CD14-positive monocyte (primary cell): ENCODE results near the gene GOLGA3. TPM values are rescaled to one million over a fixed set of nuclear protein-coding genes. Genes with fewer than 3 reads are reported as not detected.
A peak's percentile ranks its signal among the peaks of the same experiment; 100 is the strongest.

Experiments used
- DNase-seq, 3 donors: peaks; one replicate each; pipeline ENCODE4 v3.0.0-alpha.2; 2011 to 2022
- H2AFZ ChIP-seq: 2 replicates; pipeline ENCODE4 v1.6.0; 2012; ENCODE audit warnings: mild to moderate bottlenecking, low read depth, low read length, inconsistent platforms; ENCODE audit not compliant: insufficient read depth, poor library complexity, severe bottlenecking
- H3K27ac ChIP-seq, 2 donors: 1 replicate in 1 of 2; 2 replicates in 1 of 2; pipeline ENCODE4 v1.5.1; 2012 to 2013; ENCODE audit warnings: low read length in 2 of 2, control low read depth in 1 of 2, inconsistent platforms in 1 of 2, low read depth in 1 of 2, mild to moderate bottlenecking in 1 of 2
- H3K27me3 ChIP-seq, 2 donors: one replicate each; pipeline versions ENCODE4 v1.6.0 to v1.6.1; 2011 to 2013; ENCODE audit warnings: low read length in 2 of 2; ENCODE audit not compliant: control insufficient read depth in 2 of 2, insufficient read depth in 2 of 2
- H3K36me3 ChIP-seq, 2 donors: replicated peaks in 1 of 2; 1 replicate in 1 of 2; 2 replicates in 1 of 2; pipeline versions ENCODE4 v1.5.1 to v1.6.1; 2012 to 2013; ENCODE audit warnings: low read length in 2 of 2, control low read depth in 1 of 2, inconsistent platforms in 1 of 2, mild to moderate bottlenecking in 1 of 2; ENCODE audit not compliant: insufficient read depth in 2 of 2, control insufficient read depth in 1 of 2
- H3K4me1 ChIP-seq, 2 donors: 1 replicate in 1 of 2; 2 replicates in 1 of 2; pipeline versions ENCODE4 v1.5.1 to v1.6.1; 2012 to 2013; ENCODE audit warnings: low read length in 2 of 2, control low read depth in 1 of 2, inconsistent platforms in 1 of 2, mild to moderate bottlenecking in 1 of 2, moderate library complexity in 1 of 2; ENCODE audit not compliant: insufficient read depth in 2 of 2, control insufficient read depth in 1 of 2
- H3K4me2 ChIP-seq: replicated peaks from 2 replicates; pipeline ENCODE3; 2012; ENCODE audit warnings: low read length, moderate library complexity, mild to moderate bottlenecking; ENCODE audit not compliant: poor library complexity, severe bottlenecking; ENCODE audit errors: extremely low read depth
- H3K4me3 ChIP-seq, 3 experiments: fragments of 200-600 bp in 1 of 3; sonication (generic) in 1 of 3; replicated peaks in 1 of 3; 1 replicate in 2 of 3; 2 replicates in 1 of 3; pipeline ENCODE4 v1.5.1; 2011 to 2013; ENCODE audit warnings: low read length in 3 of 3, mild to moderate bottlenecking in 3 of 3, control low read depth in 2 of 3, low read depth in 2 of 3, inconsistent platforms in 1 of 3, moderate library complexity in 1 of 3
- H3K79me2 ChIP-seq: 2 replicates; pipeline ENCODE4 v1.6.0; 2012; ENCODE audit warnings: mild to moderate bottlenecking, control low read depth, inconsistent platforms, low read length, moderate library complexity; ENCODE audit not compliant: insufficient read depth
- H3K9ac ChIP-seq: 2 replicates; pipeline ENCODE4 v1.6.0; 2017; ENCODE audit warnings: low read length, mild to moderate bottlenecking; ENCODE audit not compliant: insufficient read depth, poor library complexity, severe bottlenecking
- H3K9me3 ChIP-seq, 2 donors: replicated peaks in 1 of 2; 1 replicate in 1 of 2; 2 replicates in 1 of 2; pipeline versions ENCODE4 v1.5.1 to v1.6.1; 2012 to 2013; ENCODE audit warnings: low read length in 2 of 2, control low read depth in 1 of 2; ENCODE audit not compliant: control insufficient read depth in 1 of 2, insufficient read depth in 1 of 2
- H4K20me1 ChIP-seq: 2 replicates; pipeline ENCODE4 v1.6.0; 2012; ENCODE audit warnings: mild to moderate bottlenecking, low read length, control low read depth, moderate library complexity; ENCODE audit not compliant: insufficient read depth
- H3K27ac Mint-ChIP-seq, 7 donors: one replicate each; pipeline ENCODE4 v1.8.0; 2020; ENCODE audit warnings: mild to moderate bottlenecking in 7 of 7, mixed read lengths in 7 of 7, moderate library complexity in 6 of 7, inconsistent platforms in 2 of 7
- H3K27me3 Mint-ChIP-seq, 3 donors: one replicate each; pipeline ENCODE4 v1.8.0; 2021 to 2022; ENCODE audit warnings: low read depth in 3 of 3, mild to moderate bottlenecking in 3 of 3, mixed read lengths in 3 of 3, moderate library complexity in 3 of 3, inconsistent platforms in 1 of 3
- H3K36me3 Mint-ChIP-seq, 2 donors: one replicate each; pipeline ENCODE4 v1.8.0; 2020; ENCODE audit warnings: mixed read lengths in 2 of 2, inconsistent platforms in 1 of 2, mild to moderate bottlenecking in 1 of 2
- H3K4me1 Mint-ChIP-seq: one replicate; pipeline ENCODE4 v1.8.0; 2020; ENCODE audit warnings: mild to moderate bottlenecking, mixed read lengths
- H3K4me3 Mint-ChIP-seq, 2 donors: one replicate each; pipeline ENCODE4 v1.8.0; 2020; ENCODE audit warnings: mild to moderate bottlenecking in 2 of 2, mixed read lengths in 2 of 2, moderate library complexity in 1 of 2
- H3K9me3 Mint-ChIP-seq, 7 donors: one replicate each; pipeline ENCODE4 v1.8.0; 2020 to 2022; ENCODE audit warnings: mixed read lengths in 7 of 7, mild to moderate bottlenecking in 6 of 7, moderate library complexity in 6 of 7, inconsistent platforms in 2 of 7
- WGBS: methylation state at CpG from one replicate; pipeline ENCODE4 v1.1.5; 2013; ENCODE audit warnings: missing lambda C conversion rate; ENCODE audit not compliant: insufficient coverage; 5-methylcytosine and 5-hydroxymethylcytosine counted together
- intact Hi-C, 2 donors: fragments of 100-400 bp; cut with micrococcal nuclease; formaldehyde crosslinking; loops; one replicate each; pipeline versions ENCODE4 v1.15.0 to v1.15.1; 2023
- polyA plus RNA-seq, 3 donors: library from polyadenylated mRNA; depleted of rRNA in 1 of 3; unstranded in 2 of 3; stranded (reverse) in 1 of 3; fragments of 300-500 nt in 2 of 3; fragments of >200 nt in 1 of 3; fragmentation: Illumina TruSeq in 2 of 3; gene quantifications; 1 replicate in 2 of 3; 2 replicates in 1 of 3; pipeline ENCODE4 v1.2.3, GENCODE V29; 2012 to 2021
- TF ChIP-seq, protein P1 (sequence below): fragments of 200-600 bp; IDR thresholded peaks from one replicate; pipeline ENCODE4 v1.8.0; 2022; ENCODE audit warnings: antibody characterized with exemption, mild to moderate bottlenecking

GOLGA3 gene
- polyA plus RNA-seq, 3 donors, result 1.2 to 12.0 (median 2.4) TPM

DNA sequence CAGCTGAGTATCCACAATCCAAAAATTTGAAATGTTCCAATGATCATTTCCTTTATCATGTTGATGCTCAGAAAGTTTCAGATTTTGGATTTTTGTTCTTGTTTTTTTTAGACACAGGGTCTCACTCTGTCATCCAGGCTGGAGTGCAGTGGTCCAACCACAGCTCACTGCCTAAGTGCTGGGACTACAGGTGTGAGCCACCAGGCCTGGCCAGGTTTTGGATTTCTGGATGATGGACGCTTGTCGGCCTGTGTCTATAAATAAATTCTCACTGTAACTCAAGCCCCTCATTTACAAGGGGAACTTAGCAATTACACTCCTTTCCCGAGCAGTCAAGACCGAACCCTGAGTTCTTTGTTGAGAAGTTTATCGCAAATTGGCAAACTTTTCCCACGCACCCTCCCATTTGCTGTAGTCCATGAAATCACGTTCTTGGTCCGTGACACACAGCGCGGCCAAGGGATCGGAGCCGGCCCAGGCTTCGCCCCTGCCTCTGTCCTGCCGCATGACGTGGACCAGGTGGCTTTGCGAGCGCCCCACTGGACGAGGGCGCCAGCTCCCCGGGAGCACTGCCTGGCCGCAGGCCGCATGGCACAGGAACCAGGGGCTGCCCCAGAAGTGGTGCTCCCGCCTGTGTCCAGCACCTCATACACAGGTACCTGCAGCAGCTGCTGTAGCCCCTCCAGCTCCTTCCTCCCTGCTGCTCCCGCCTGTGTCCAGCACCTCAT lies 53.0 kb downstream of the GOLGA3 start:
- Mint-ChIP-seq H3K4me1 (peaks cover 19% of the 10 kb centered on the region), H3K4me3 (no peak overlapping the region), H3K36me3 (peaks cover 48 to 85% of the 10 kb centered on the region in 2 donors), H3K27ac (no peak overlapping the region), H3K27me3 (peaks cover 0 to 2% (median under 1%) of the 10 kb centered on the region in 3 donors), H3K9me3 (no peaks in the 10 kb centered on the region)
- Histone ChIP-seq H4K20me1 (no peaks in the 10 kb centered on the region), H3K4me1 (peaks cover 20 to 23% of the 10 kb centered on the region in 2 donors), H3K9ac (no peak overlapping the region), H3K79me2 (peaks cover 8% of the 10 kb centered on the region), H3K4me2 (no peak overlapping the region), H3K9me3 (no peaks in the 10 kb centered on the region), H3K27ac (no peak overlapping the region), H3K36me3 (peaks cover 59 to 79% of the 10 kb centered on the region in 2 donors), H3K27me3 (no peaks in the 10 kb centered on the region), H2AFZ (no peak overlapping the region), H3K4me3 (no peak overlapping the region)
- no peak for DNase-seq
- TF ChIP-seq, protein P1, sequence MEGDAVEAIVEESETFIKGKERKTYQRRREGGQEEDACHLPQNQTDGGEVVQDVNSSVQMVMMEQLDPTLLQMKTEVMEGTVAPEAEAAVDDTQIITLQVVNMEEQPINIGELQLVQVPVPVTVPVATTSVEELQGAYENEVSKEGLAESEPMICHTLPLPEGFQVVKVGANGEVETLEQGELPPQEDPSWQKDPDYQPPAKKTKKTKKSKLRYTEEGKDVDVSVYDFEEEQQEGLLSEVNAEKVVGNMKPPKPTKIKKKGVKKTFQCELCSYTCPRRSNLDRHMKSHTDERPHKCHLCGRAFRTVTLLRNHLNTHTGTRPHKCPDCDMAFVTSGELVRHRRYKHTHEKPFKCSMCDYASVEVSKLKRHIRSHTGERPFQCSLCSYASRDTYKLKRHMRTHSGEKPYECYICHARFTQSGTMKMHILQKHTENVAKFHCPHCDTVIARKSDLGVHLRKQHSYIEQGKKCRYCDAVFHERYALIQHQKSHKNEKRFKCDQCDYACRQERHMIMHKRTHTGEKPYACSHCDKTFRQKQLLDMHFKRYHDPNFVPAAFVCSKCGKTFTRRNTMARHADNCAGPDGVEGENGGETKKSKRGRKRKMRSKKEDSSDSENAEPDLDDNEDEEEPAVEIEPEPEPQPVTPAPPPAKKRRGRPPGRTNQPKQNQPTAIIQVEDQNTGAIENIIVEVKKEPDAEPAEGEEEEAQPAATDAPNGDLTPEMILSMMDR, result no peak
- WGBS, result 97% methylated on average over 23 of the region's 24 CpGs
- intact Hi-C loops, result no loop called here

GRCh38 chr12:132774646-132775275 lies 53.9 kb downstream of the GOLGA3 start:
- no peaks in the 10 kb centered on the region for H3K9me3 Mint-ChIP-seq
- no peak overlapping the region for H3K4me2 ChIP-seq
- TF ChIP-seq, protein P1, result no peak
- intact Hi-C loops, result no loop called here
- H3K27ac ChIP-seq, result no peak overlapping the region
- 99% methylated on average over 28 of the region's 30 CpGs for WGBS
- no peak overlapping the region for H3K9ac ChIP-seq
- H3K27ac Mint-ChIP-seq, result peak overlapping the region in 3 of 7 donors; percentile 27 to 70 (median 67)
- peaks cover 50 to 69% of the 10 kb centered on the region in 2 donors for H3K36me3 ChIP-seq
- no peak for DNase-seq
- H2AFZ ChIP-seq, result no peak overlapping the region
- H3K4me1 Mint-ChIP-seq, result peaks cover 28% of the 10 kb centered on the region
- no peak overlapping the region for H3K4me3 Mint-ChIP-seq
- no peak overlapping the region for H3K4me3 ChIP-seq
- H3K27me3 Mint-ChIP-seq, result peaks cover 0 to 3% (median 2%) of the 10 kb centered on the region in 3 donors
- H3K79me2 ChIP-seq, result peaks cover 8% of the 10 kb centered on the region
- H3K4me1 ChIP-seq, result peaks cover 27 to 32% of the 10 kb centered on the region in 2 donors
- H4K20me1 ChIP-seq, result no peaks in the 10 kb centered on the region
- H3K9me3 ChIP-seq, result no peaks in the 10 kb centered on the region
- H3K36me3 Mint-ChIP-seq, result peaks cover 39 to 76% of the 10 kb centered on the region in 2 donors
- H3K27me3 ChIP-seq, result no peaks in the 10 kb centered on the region
